ENCODE data around the gene MIX23. TPM values are rescaled to one million over a fixed set of nuclear protein-coding genes. Genes with fewer than 3 reads are reported as not detected.

Gene MIX23
- total and polyA plus RNA-seq, 7 donors: 34.9 to 134 (median 50.3) TPM

- Histone ChIP-seq H3K9me3 (no peaks in the 10 kb centered on the region), H3K4me3 (no peak overlapping the region), H3K27ac (no peak overlapping the region), H3K27me3 (ENCODE audit: insufficient read depth in 3 of 3, low read length in 2 of 3) (no peaks in the 10 kb centered on the region), H3K4me1 (no peaks in the 10 kb centered on the region), H3K36me3 (ENCODE audit: insufficient read depth in 1 of 2, low read depth in 1 of 2) (peaks cover 0 to 20% of the 10 kb centered on the region in 2 donors)
- ATAC-seq (no peak), DNase-seq (no peak)
- no peak for TF ChIP-seq CTCF (IDR thresholded peaks at IDR 0.05)
- intact Hi-C loops (cut with DNase I): loop anchor here in 1 of 2 donors (10.0 kb wide), 1 partner anchor 809 kb away; the partner anchor contains the start of gene POLQ
- WGBS, 3 donors: 37 to 85% (median 42%) methylated on average over 1 of the region's 1 CpG
Measured at GRCh38 chr3:122353893-122354401, 29.1 kb downstream of the MIX23 start.

- H3K4me1 ChIP-seq: no peaks in the 10 kb centered on the region
- intact Hi-C loops (cut with DNase I): loop anchor here in 1 of 2 donors (10.0 kb wide), 1 partner anchor 808 kb away; the partner anchor contains the start of gene POLQ
- DNase-seq (no peak), ATAC-seq (no peak)
- WGBS, 3 donors: 27% methylated on average over 2 of the region's 2 CpGs
- H3K36me3 ChIP-seq (ENCODE audit: insufficient read depth in 1 of 2, low read depth in 1 of 2): peaks cover 0 to 13% of the 10 kb centered on the region in 2 donors
- no peaks in the 10 kb centered on the region for H3K9me3 ChIP-seq
- no peak overlapping the region for H3K4me3 ChIP-seq
- H3K27me3 ChIP-seq (ENCODE audit: insufficient read depth in 3 of 3, low read length in 2 of 3): no peaks in the 10 kb centered on the region
- no peak for TF ChIP-seq CTCF (IDR thresholded peaks at IDR 0.05)
- H3K27ac ChIP-seq: no peak overlapping the region
Measured at GRCh38 chr3:122353215-122353614, 29.8 kb downstream of the MIX23 start.

GRCh38 chr3:122351612-122352011, 31.4 kb downstream of the MIX23 start:
- no peak for TF ChIP-seq CTCF (IDR thresholded peaks at IDR 0.05)
- H3K36me3 ChIP-seq (ENCODE audit: insufficient read depth in 1 of 2, low read depth in 1 of 2): no peaks in the 10 kb centered on the region
- no peak overlapping the region for H3K4me3 ChIP-seq
- no peaks in the 10 kb centered on the region for H3K27me3 ChIP-seq (ENCODE audit: insufficient read depth in 3 of 3, low read length in 2 of 3)
- intact Hi-C loops (cut with DNase I): loop anchor here in 1 of 2 donors (10.0 kb wide), 1 partner anchor 807 kb away; the partner anchor contains the start of gene POLQ
- no peak for DNase-seq
- no peak overlapping the region for H3K27ac ChIP-seq
- H3K9me3 ChIP-seq: no peaks in the 10 kb centered on the region
- no peaks in the 10 kb centered on the region for H3K4me1 ChIP-seq
- WGBS, 3 donors: 89 to 97% (median 93%) methylated on average over 4 of the region's 4 CpGs
- no peak for ATAC-seq

- Histone ChIP-seq H3K9me3 (no peaks in the 10 kb centered on the region), H3K27me3 (ENCODE audit: insufficient read depth in 3 of 3, low read length in 2 of 3) (no peaks in the 10 kb centered on the region), H3K4me3 (no peak overlapping the region), H3K36me3 (ENCODE audit: insufficient read depth in 1 of 2, low read depth in 1 of 2) (no peaks in the 10 kb centered on the region), H3K4me1 (no peaks in the 10 kb centered on the region), H3K27ac (no peak overlapping the region)
- DNase-seq: no peak
- TF ChIP-seq CTCF (IDR thresholded peaks at IDR 0.05): no peak
- intact Hi-C loops (cut with DNase I): loop anchor here in 1 of 2 donors (10.0 kb wide), 1 partner anchor 806 kb away; the partner anchor contains the start of gene POLQ
- ATAC-seq: no peak
- WGBS, 3 donors: 80 to 86% (median 86%) methylated on average over 5 of the region's 5 CpGs
Measured at GRCh38 chr3:122350814-122351418, 32.1 kb downstream of the MIX23 start.

Data from psoas muscle (tissue), 8 donors.